ENCODE data around the gene PTGES3L.
"Not testable (repeated sequence)": the region's sequence is repeated elsewhere in the genome, so short reads cannot be mapped to it uniquely, and the experiment has no call there.

Gene PTGES3L

DNA sequence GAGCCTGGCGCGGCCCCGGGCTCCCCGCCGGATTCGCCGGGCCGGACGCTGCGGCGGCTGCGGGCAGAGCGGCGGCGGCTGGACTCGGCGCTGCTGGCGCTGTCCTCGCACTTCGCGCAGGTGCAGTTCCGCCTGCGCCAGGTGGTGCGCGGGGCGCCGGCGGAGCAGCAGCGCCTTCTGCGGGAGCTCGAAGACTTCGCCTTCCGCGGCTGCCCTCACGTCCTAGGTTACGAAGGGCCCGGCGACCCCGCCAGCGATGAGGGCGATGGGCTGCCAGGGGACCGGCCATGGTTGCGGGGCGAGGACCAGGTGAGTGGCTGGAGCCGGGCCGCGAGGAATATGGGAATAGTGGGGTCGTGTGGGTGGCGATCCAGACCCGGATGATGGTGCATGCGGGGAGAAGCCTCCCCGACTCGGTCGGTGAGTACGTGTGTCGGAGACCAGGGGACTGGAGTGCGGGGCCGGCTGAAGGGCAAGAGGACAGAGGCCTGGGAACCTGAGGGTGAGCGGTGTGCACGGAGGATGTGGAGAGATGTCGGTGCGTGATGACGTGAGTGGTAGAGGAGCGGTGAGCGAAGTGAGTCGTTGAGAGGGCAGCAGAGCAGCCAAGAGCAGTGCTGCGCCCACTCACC is 1.0 kb upstream of the PTGES3L start:
- no peaks in the 10 kb centered on the region for H3K27me3 ChIP-seq (ENCODE audit: control insufficient read depth in 5 of 5, insufficient read depth in 4 of 5, low read length in 5 of 5)
- peaks cover 0 to 46% (median 43%) of the 10 kb centered on the region in 5 donors for H3K4me1 ChIP-seq (ENCODE audit: control insufficient read depth in 5 of 5, insufficient read depth in 5 of 5, low read length in 5 of 5)
- H3K4me3 ChIP-seq (ENCODE audit: low read depth in 1 of 5, low read length in 5 of 5) = peak overlapping the region; percentile 82 to 95 (median 88)
- no peaks in the 10 kb centered on the region for H3K9me3 ChIP-seq (ENCODE audit: control insufficient read depth in 5 of 5, low read length in 5 of 5)
- peak overlapping the region; percentile 53 to 89 (median 87) for H3K9ac ChIP-seq (ENCODE audit: low read length in 5 of 5)
- H3K27ac ChIP-seq (ENCODE audit: low read depth, low read length) = peak overlapping the region; percentile 69
- no peaks in the 10 kb centered on the region for H3K36me3 ChIP-seq (ENCODE audit: control insufficient read depth in 5 of 5, insufficient read depth in 5 of 5, low read length in 5 of 5)

DNA sequence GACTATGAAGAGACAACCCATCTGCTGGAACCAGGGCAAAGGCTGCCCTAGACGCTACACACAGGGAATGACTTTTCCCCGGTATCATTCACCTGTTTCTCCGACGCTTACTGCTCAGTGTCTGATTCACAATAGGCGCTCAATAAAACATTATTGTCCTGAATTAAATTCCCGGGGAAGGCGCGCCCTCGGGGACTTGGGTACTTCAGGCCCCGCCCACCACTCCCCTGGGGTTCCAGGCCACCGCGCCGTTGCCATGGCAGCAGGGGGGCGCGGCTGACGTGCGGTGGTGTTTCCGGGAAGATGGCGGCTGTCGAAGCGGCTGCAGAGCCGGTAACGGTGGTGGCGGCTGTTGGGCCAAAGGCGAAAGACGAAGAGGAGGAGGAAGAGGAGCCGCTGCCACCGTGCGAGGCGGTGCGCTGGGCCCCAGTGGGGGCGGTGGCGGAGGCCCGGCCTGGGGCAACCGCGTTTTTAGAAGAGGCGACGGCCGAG is 440 bp upstream of the PTGES3L start, which contains the start of gene RUNDC1:
TSS of gene RUNDC1 (plus strand) at position 292 of the 492 bp plus-strand sequence. CDS start at position 304, 12 bp downstream.
- H3K4me1 ChIP-seq (ENCODE audit: control insufficient read depth in 5 of 5, insufficient read depth in 5 of 5, low read length in 5 of 5) = peaks cover 0 to 42% (median 38%) of the 10 kb centered on the region in 5 donors
- no peaks in the 10 kb centered on the region for H3K27me3 ChIP-seq (ENCODE audit: control insufficient read depth in 5 of 5, insufficient read depth in 4 of 5, low read length in 5 of 5)
- no peaks in the 10 kb centered on the region for H3K36me3 ChIP-seq (ENCODE audit: control insufficient read depth in 5 of 5, insufficient read depth in 5 of 5, low read length in 5 of 5)
- H3K4me3 ChIP-seq (ENCODE audit: low read depth in 1 of 5, low read length in 5 of 5) = peak within 1 kb of the TSS; percentile 82 to 95 (median 88)
- H3K9me3 ChIP-seq (ENCODE audit: control insufficient read depth in 5 of 5, low read length in 5 of 5) = no peaks in the 10 kb centered on the region
- H3K9ac ChIP-seq (ENCODE audit: low read length in 5 of 5) = peak within 1 kb of the TSS; percentile 53 to 89 (median 87)
- H3K27ac ChIP-seq (ENCODE audit: low read depth, low read length) = peak within 1 kb of the TSS; percentile 69

DNA sequence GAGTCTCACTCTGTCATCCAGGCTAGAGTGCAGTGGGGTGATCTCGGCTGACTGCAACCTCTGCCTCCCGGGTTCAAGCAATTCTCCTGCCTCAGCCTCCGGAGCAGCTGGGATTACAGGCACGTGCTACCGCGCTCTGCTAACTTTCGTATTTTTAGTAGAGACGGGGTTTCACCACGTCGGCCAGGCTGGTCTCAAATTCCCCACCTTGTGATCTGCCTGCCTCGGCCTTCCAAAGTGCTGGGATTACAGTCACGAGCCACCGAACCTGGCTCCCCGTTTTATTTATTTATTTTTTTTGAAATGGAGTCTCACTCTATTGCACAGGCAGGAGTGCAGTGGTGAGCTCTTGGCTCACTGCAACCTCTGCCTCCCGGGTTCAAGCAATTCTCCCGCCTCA is 4.2 kb downstream of the PTGES3L start:
- not testable (repeated sequence) for H3K27me3 ChIP-seq (ENCODE audit: control insufficient read depth in 5 of 5, insufficient read depth in 4 of 5, low read length in 5 of 5); H3K9ac ChIP-seq (ENCODE audit: low read length in 5 of 5); H3K27ac ChIP-seq (ENCODE audit: low read depth, low read length); H3K4me3 ChIP-seq (ENCODE audit: low read depth in 1 of 5, low read length in 5 of 5); H3K9me3 ChIP-seq (ENCODE audit: control insufficient read depth in 5 of 5, low read length in 5 of 5); H3K36me3 ChIP-seq (ENCODE audit: control insufficient read depth in 5 of 5, insufficient read depth in 5 of 5, low read length in 5 of 5)
- H3K4me1 ChIP-seq (ENCODE audit: control insufficient read depth in 5 of 5, insufficient read depth in 5 of 5, low read length in 5 of 5) = peaks cover 0 to 11% (median 9%) of the 10 kb centered on the region in 5 donors

DNA sequence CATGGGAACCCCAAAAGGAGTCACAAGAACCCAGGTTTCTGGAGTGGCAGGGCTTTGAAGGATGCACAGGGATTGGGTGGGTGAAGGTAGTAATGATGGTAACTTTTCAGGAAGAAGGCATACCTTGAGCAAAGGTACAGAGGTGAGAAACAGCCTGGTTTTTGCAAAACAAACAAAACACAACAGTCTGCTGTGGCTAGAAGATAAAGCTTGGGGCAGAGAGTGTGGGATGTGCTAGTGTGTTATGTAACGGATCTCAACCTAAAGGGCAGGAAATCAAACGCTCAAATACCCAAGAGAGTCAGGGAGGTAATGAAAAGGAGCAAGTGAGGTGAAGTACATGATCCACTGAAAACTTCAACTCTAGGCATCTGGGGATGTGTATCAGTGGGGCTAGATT is 4.6 kb downstream of the PTGES3L start:
- Histone ChIP-seq H3K9ac (ENCODE audit: low read length in 5 of 5) (no peak overlapping the region), H3K27me3 (ENCODE audit: control insufficient read depth in 5 of 5, insufficient read depth in 4 of 5, low read length in 5 of 5) (no peaks in the 10 kb centered on the region), H3K27ac (ENCODE audit: low read depth, low read length) (no peak overlapping the region), H3K36me3 (ENCODE audit: control insufficient read depth in 5 of 5, insufficient read depth in 5 of 5, low read length in 5 of 5) (no peaks in the 10 kb centered on the region), H3K4me1 (ENCODE audit: control insufficient read depth in 5 of 5, insufficient read depth in 5 of 5, low read length in 5 of 5) (peaks cover 0 to 9% (median 9%) of the 10 kb centered on the region in 5 donors), H3K9me3 (ENCODE audit: control insufficient read depth in 5 of 5, low read length in 5 of 5) (no peaks in the 10 kb centered on the region), H3K4me3 (ENCODE audit: low read depth in 1 of 5, low read length in 5 of 5) (no peak overlapping the region)

DNA sequence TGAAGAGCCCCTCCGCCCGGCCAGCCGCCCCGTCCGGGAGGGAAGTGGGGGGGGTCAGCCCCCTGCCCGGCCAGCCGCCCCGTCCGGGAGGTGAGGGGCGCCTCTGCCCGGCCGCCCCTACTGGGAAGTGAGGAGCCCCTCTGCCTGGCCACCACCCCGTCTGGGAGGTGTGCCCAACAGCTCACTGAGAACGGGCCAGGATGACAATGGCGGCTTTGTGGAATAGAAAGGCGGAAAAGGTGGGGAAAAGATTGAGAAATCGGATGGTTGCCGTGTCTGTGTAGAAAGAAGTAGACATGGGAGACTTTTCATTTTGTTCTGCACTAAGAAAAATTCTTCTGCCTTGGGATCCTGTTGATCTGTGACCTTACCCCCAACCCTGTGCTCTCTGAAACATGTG is 6.6 kb downstream of the PTGES3L start:
- H3K4me3 ChIP-seq (ENCODE audit: low read depth in 1 of 5, low read length in 5 of 5); H3K9me3 ChIP-seq (ENCODE audit: control insufficient read depth in 5 of 5, low read length in 5 of 5); H3K36me3 ChIP-seq (ENCODE audit: control insufficient read depth in 5 of 5, insufficient read depth in 5 of 5, low read length in 5 of 5); H3K4me1 ChIP-seq (ENCODE audit: control insufficient read depth in 5 of 5, insufficient read depth in 5 of 5, low read length in 5 of 5); H3K27me3 ChIP-seq (ENCODE audit: control insufficient read depth in 5 of 5, insufficient read depth in 4 of 5, low read length in 5 of 5); H3K27ac ChIP-seq (ENCODE audit: low read depth, low read length); H3K9ac ChIP-seq (ENCODE audit: low read length in 5 of 5): not testable (repeated sequence)

DNA sequence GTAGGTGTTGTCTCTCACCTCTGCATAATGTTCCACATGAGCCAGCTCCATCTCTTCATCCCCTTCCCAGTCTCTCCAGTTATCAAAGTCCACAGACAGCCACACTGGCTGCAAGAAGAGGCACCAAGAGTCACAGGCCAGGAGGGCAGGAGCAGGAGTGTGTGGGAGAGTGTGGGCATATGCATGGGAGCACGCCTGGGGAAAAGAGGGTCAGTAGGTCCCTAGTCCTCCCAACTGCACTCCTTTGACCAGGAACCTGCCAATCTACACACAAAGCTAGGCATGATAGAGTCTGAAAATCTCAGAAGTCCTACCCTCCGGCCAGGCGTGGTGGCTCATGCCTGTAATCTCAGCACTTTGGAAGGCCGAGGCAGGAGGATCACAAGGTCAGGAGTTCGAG is 8.3 kb downstream of the PTGES3L start:
- no peaks in the 10 kb centered on the region for H3K4me1 ChIP-seq (ENCODE audit: control insufficient read depth in 5 of 5, insufficient read depth in 5 of 5, low read length in 5 of 5)
- H3K9ac ChIP-seq (ENCODE audit: low read length in 5 of 5) = no peak overlapping the region
- H3K36me3 ChIP-seq (ENCODE audit: control insufficient read depth in 5 of 5, insufficient read depth in 5 of 5, low read length in 5 of 5) = no peaks in the 10 kb centered on the region
- H3K27ac ChIP-seq (ENCODE audit: low read depth, low read length) = no peak overlapping the region
- no peaks in the 10 kb centered on the region for H3K9me3 ChIP-seq (ENCODE audit: control insufficient read depth in 5 of 5, low read length in 5 of 5)
- H3K4me3 ChIP-seq (ENCODE audit: low read depth in 1 of 5, low read length in 5 of 5) = no peak overlapping the region
- no peaks in the 10 kb centered on the region for H3K27me3 ChIP-seq (ENCODE audit: control insufficient read depth in 5 of 5, insufficient read depth in 4 of 5, low read length in 5 of 5)

DNA sequence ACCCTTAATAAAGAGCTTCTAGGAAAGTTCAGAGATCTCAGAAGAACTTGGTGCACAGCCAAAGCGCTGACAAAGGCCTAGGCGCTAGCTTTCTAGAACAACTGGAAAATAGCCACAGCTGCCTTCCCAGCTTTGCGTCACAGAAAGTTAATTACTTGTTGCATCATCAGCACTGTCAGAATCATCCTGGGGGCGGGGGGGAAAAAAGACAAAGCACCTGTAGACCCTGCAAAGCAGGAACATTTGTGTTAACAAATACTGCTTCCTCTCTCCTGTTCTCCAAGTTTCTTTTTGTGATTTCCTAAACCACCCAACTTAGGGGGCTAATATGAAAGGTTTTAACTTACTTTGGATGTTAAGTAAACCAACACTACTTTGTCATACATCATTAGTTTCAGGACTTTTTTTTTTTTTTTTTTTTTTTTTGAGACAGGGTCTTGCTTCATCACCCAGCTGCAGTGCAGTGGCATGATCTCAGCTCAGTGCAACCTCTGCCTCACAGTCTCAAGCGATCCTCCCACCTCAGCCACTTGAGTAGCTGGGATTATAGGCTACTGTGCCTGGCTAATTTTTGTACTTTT is 10.8 kb downstream of the PTGES3L start:
- no peaks in the 10 kb centered on the region for H3K27me3 ChIP-seq (ENCODE audit: control insufficient read depth in 5 of 5, insufficient read depth in 4 of 5, low read length in 5 of 5)
- H3K9me3 ChIP-seq (ENCODE audit: control insufficient read depth in 5 of 5, low read length in 5 of 5) = no peaks in the 10 kb centered on the region
- H3K27ac ChIP-seq (ENCODE audit: low read depth, low read length) = no peak overlapping the region
- H3K36me3 ChIP-seq (ENCODE audit: control insufficient read depth in 5 of 5, insufficient read depth in 5 of 5, low read length in 5 of 5) = no peaks in the 10 kb centered on the region
- no peak overlapping the region for H3K9ac ChIP-seq (ENCODE audit: low read length in 5 of 5)
- H3K4me1 ChIP-seq (ENCODE audit: control insufficient read depth in 5 of 5, insufficient read depth in 5 of 5, low read length in 5 of 5) = peaks cover 0 to 5% (median under 1%) of the 10 kb centered on the region in 5 donors
- no peak overlapping the region for H3K4me3 ChIP-seq (ENCODE audit: low read depth in 1 of 5, low read length in 5 of 5)

DNA sequence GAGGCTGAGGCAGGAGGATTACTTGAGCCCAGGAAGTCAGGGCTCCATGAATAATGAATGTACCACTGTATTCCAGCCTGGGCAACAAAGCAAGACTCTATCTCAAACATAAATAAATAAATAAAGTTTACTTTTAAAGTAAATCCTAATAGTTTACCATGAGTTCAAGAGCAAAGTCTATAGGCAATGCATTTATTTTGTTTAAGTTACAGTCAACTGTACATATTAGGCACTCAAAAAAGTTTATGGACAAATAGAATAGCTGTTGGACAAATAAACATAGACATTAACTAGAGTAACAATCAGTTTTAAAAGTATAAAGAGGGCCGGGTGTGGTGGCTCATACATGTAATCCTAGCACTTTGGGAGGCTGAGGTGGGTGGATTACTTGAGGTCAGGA is 12.0 kb downstream of the PTGES3L start:
- H3K36me3 ChIP-seq (ENCODE audit: control insufficient read depth in 5 of 5, insufficient read depth in 5 of 5, low read length in 5 of 5) = peaks cover 0 to under 1% (median 0%) of the 10 kb centered on the region in 5 donors
- H3K9ac ChIP-seq (ENCODE audit: low read length in 5 of 5) = no peak overlapping the region
- no peak overlapping the region for H3K27ac ChIP-seq (ENCODE audit: low read depth, low read length)
- H3K4me3 ChIP-seq (ENCODE audit: low read depth in 1 of 5, low read length in 5 of 5) = no peak overlapping the region
- no peaks in the 10 kb centered on the region for H3K9me3 ChIP-seq (ENCODE audit: control insufficient read depth in 5 of 5, low read length in 5 of 5)
- H3K4me1 ChIP-seq (ENCODE audit: control insufficient read depth in 5 of 5, insufficient read depth in 5 of 5, low read length in 5 of 5) = peaks cover 0 to 15% (median 9%) of the 10 kb centered on the region in 5 donors
- H3K27me3 ChIP-seq (ENCODE audit: control insufficient read depth in 5 of 5, insufficient read depth in 4 of 5, low read length in 5 of 5) = no peaks in the 10 kb centered on the region

DNA sequence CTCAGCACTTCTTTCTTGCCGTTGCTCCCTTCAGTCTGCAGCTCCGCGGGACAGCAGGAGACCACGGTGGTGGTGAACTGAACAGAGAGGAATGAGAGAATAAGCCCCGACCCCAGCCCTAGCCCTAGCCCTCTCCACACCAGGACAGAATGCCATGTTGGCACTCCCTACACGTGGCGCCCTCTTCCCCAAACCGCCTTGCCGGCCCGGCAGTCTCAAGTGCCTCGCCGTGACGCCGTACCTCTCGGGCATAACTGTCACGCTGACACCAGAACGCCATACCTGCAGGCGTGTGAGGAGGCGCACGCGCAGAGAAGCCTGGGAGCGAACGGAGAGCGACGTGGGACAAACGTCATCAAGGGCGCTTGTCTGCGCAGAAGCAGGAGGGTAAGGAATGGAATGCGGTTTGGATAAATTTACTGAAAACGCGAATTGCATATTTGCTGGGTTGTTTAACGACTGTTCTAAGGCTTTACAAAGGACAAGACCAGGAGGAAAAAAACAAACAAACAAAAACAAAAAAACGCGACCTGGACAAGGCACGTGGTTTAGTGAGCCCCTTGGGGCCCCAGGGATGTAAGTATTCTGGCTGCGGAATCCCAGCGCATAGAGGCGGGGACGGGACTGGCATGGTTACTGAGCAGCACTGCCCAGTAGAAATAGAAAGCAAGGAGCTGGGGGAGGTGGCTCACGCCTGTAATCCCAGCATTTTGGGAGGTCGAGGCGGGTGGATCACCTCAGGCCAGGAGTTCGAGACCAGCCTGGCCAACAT is 15.5 kb downstream of the PTGES3L start, which contains the start of gene AARSD1:
TSS of gene AARSD1 (minus strand) at position 294 of the 772 bp plus-strand sequence. CDS start at position 280, 14 bp downstream.
- peak within 1 kb of the TSS; percentile 83 to 98 (median 94) for H3K9ac ChIP-seq (ENCODE audit: low read length in 5 of 5)
- H3K9me3 ChIP-seq (ENCODE audit: control insufficient read depth in 5 of 5, low read length in 5 of 5) = no peaks in the 10 kb centered on the region
- peaks cover 0 to 15% (median 9%) of the 10 kb centered on the region in 5 donors for H3K4me1 ChIP-seq (ENCODE audit: control insufficient read depth in 5 of 5, insufficient read depth in 5 of 5, low read length in 5 of 5)
- H3K27ac ChIP-seq (ENCODE audit: low read depth, low read length) = peak within 1 kb of the TSS; percentile 74
- H3K27me3 ChIP-seq (ENCODE audit: control insufficient read depth in 5 of 5, insufficient read depth in 4 of 5, low read length in 5 of 5) = no peaks in the 10 kb centered on the region
- H3K4me3 ChIP-seq (ENCODE audit: low read depth in 1 of 5, low read length in 5 of 5) = peak within 1 kb of the TSS; percentile 79 to 96 (median 86)
- H3K36me3 ChIP-seq (ENCODE audit: control insufficient read depth in 5 of 5, insufficient read depth in 5 of 5, low read length in 5 of 5) = peaks cover 6 to 36% (median 25%) of the 10 kb centered on the region in 5 donors

DNA sequence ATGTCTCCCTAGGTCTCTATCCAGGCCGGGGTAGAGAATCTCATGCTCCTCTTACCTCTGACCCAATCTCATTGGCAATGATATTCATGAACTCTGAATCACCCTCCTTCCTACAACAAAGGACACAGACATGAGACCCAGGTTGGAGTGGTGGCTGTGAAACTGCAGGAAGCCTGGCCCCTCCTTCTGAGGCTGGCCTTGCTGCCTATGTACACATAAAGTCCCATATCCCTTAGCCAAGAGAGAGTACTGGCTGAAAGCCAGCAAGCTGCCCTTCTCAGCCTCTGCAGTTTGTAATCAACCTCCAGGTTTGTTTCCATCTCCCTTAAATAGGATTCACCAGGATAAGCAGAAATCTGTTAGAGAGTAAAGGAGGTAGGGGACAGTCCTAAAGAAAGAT is 26.2 kb downstream of the PTGES3L start:
- no peaks in the 10 kb centered on the region for H3K9me3 ChIP-seq (ENCODE audit: control insufficient read depth in 5 of 5, low read length in 5 of 5)
- H3K27ac ChIP-seq (ENCODE audit: low read depth, low read length) = no peak overlapping the region
- H3K4me3 ChIP-seq (ENCODE audit: low read depth in 1 of 5, low read length in 5 of 5) = no peak overlapping the region
- H3K9ac ChIP-seq (ENCODE audit: low read length in 5 of 5) = no peak overlapping the region
- peaks cover 0 to 4% (median 0%) of the 10 kb centered on the region in 5 donors for H3K4me1 ChIP-seq (ENCODE audit: control insufficient read depth in 5 of 5, insufficient read depth in 5 of 5, low read length in 5 of 5)
- no peaks in the 10 kb centered on the region for H3K27me3 ChIP-seq (ENCODE audit: control insufficient read depth in 5 of 5, insufficient read depth in 4 of 5, low read length in 5 of 5)
- H3K36me3 ChIP-seq (ENCODE audit: control insufficient read depth in 5 of 5, insufficient read depth in 5 of 5, low read length in 5 of 5) = peaks cover 13 to 91% (median 77%) of the 10 kb centered on the region in 5 donors
